HepG2 (cell line): ENCODE results near the gene FBXW12. TPM values are rescaled to one million over a fixed set of nuclear protein-coding genes. Genes with fewer than 3 reads are reported as not detected.

Experiments
- HDAC1 ChIP-seq: sonication (generic); formaldehyde crosslinking; IDR thresholded peaks from 2 replicates; pipeline ENCODE4 v1.5.1; 2020; ENCODE audit warnings: mild to moderate bottlenecking, missing genetic modification reagents
- HNRNPUL1 ChIP-seq: fragments of 200-400 bp; formaldehyde crosslinking; IDR thresholded peaks from 2 replicates; pipeline ENCODE4 v1.6.1; 2017; ENCODE audit warnings: low read depth, mild to moderate bottlenecking, low read length, moderate library complexity
- JUN ChIP-seq: sonication (generic); formaldehyde crosslinking; IDR thresholded peaks from 2 replicates; pipeline ENCODE4 v1.4.0; 2020; ENCODE audit warnings: mild to moderate bottlenecking, missing genetic modification reagents
- KDM2A ChIP-seq: sonication (generic); formaldehyde crosslinking; IDR thresholded peaks from 2 replicates; pipeline ENCODE4 v1.4.0; 2020; ENCODE audit warnings: low read depth, missing genetic modification reagents, borderline replicate concordance
- MBD4 ChIP-seq: IDR thresholded peaks from 2 replicates; pipeline ENCODE4 v1.6.1; 2012; ENCODE audit warnings: low read length, inconsistent platforms, borderline replicate concordance
- ONECUT2 ChIP-seq: sonication (generic); formaldehyde crosslinking; IDR thresholded peaks from 2 replicates; pipeline ENCODE4 v1.4.0; 2020; ENCODE audit warnings: missing genetic modification reagents
- PATZ1 ChIP-seq: sonication (generic); formaldehyde crosslinking; IDR thresholded peaks from 2 replicates; pipeline ENCODE4 v1.4.0; 2020; ENCODE audit warnings: missing genetic modification reagents
- RNF2 ChIP-seq: fragments of 450-650 bp; conservative IDR thresholded peaks from 2 replicates; pipeline ENCODE4 v1.6.1; 2016; ENCODE audit warnings: low read depth
- SP140L ChIP-seq: sonication (generic); formaldehyde crosslinking; IDR thresholded peaks from 2 replicates; pipeline ENCODE4 v1.4.0; 2020; ENCODE audit warnings: missing genetic modification reagents, borderline replicate concordance
- SYNCRIP ChIP-seq: fragments of 200-400 bp; formaldehyde crosslinking; IDR thresholded peaks from 2 replicates; pipeline ENCODE4 v1.6.1; 2018; ENCODE audit warnings: mild to moderate bottlenecking, low read depth, low read length; ENCODE audit not compliant: insufficient read depth
- TBX3 ChIP-seq: fragments of 450-650 bp; IDR thresholded peaks from 2 replicates; pipeline ENCODE4 v1.6.1; 2017; ENCODE audit warnings: antibody characterized with exemption, mild to moderate bottlenecking, inconsistent platforms, borderline replicate concordance
- TCF12 ChIP-seq, 2 experiments: fragments of 450-650 bp in 1 of 2; sonication (generic) in 1 of 2; formaldehyde crosslinking in 1 of 2; IDR thresholded peaks; 2 replicates each; pipeline versions ENCODE4 v1.6.1 to v1.8.0; 2017 to 2022; ENCODE audit warnings: antibody characterized with exemption in 1 of 2, mild to moderate bottlenecking in 1 of 2, missing genetic modification reagents in 1 of 2, moderate library complexity in 1 of 2
- TCF7L2 ChIP-seq: IDR thresholded peaks from 2 replicates; pipeline ENCODE4 v1.6.1; 2011; ENCODE audit warnings: mild to moderate bottlenecking, low read depth, low read length, moderate library complexity
- USF2 ChIP-seq, 2 experiments: sonication (generic) in 1 of 2; formaldehyde crosslinking in 1 of 2; IDR thresholded peaks; 2 replicates each; pipeline versions ENCODE4 v1.5.1 to v1.6.1; 2011 to 2020; ENCODE audit warnings: borderline replicate concordance in 1 of 2, low read depth in 1 of 2, low read length in 1 of 2, mild to moderate bottlenecking in 1 of 2, missing genetic modification reagents in 1 of 2, moderate library complexity in 1 of 2
- ZNF138 ChIP-seq: sonication (generic); formaldehyde crosslinking; IDR thresholded peaks from 2 replicates; pipeline ENCODE4 v1.5.0; 2020; ENCODE audit warnings: mild to moderate bottlenecking, low read depth, missing genetic modification reagents
- ZNF230 ChIP-seq: sonication (generic); formaldehyde crosslinking; IDR thresholded peaks from 2 replicates; pipeline ENCODE4 v1.4.0; 2020; ENCODE audit warnings: mild to moderate bottlenecking, missing genetic modification reagents
- ZNF256 ChIP-seq: sonication (generic); formaldehyde crosslinking; conservative IDR thresholded peaks from 2 replicates; pipeline ENCODE4 v1.4.0; 2020; ENCODE audit warnings: missing genetic modification reagents
- ZNF329 ChIP-seq: sonication (generic); formaldehyde crosslinking; IDR thresholded peaks from 2 replicates; pipeline ENCODE4 v1.9.0; 2021; ENCODE audit warnings: low read depth, mild to moderate bottlenecking, missing genetic modification reagents
- ZNF547 ChIP-seq: sonication (generic); formaldehyde crosslinking; IDR thresholded peaks from 2 replicates; pipeline ENCODE4 v1.5.1; 2020; ENCODE audit warnings: mild to moderate bottlenecking, missing genetic modification reagents
- ZNF576 ChIP-seq: sonication (generic); formaldehyde crosslinking; IDR thresholded peaks from 2 replicates; pipeline ENCODE4 v1.4.0; 2020; ENCODE audit warnings: mild to moderate bottlenecking, missing genetic modification reagents
- ZNF747 ChIP-seq: sonication (generic); formaldehyde crosslinking; IDR thresholded peaks from 2 replicates; pipeline ENCODE4 v1.8.1; 2023; ENCODE audit warnings: missing genetic modification reagents, mild to moderate bottlenecking, borderline replicate concordance
- ZNF781 ChIP-seq: sonication (generic); formaldehyde crosslinking; IDR thresholded peaks from 2 replicates; pipeline ENCODE4 v1.5.1; 2020; ENCODE audit warnings: borderline replicate concordance, mild to moderate bottlenecking, missing genetic modification reagents; ENCODE audit errors: not compliant biosample characterization
- ZSCAN29 ChIP-seq: sonication (generic); formaldehyde crosslinking; conservative IDR thresholded peaks from 2 replicates; pipeline ENCODE4 v1.4.0; 2020; ENCODE audit warnings: mild to moderate bottlenecking, missing genetic modification reagents
- polyA plus RNA-seq, 8 experiments: library from polyadenylated mRNA; depleted of rRNA in 3 of 8; stranded (reverse) in 7 of 8; unstranded in 1 of 8; fragments of >200 nt; fragmentation: Illumina TruSeq in 4 of 8; extraction: Trizol in 4 of 8; gene quantifications; 2 replicates each; pipeline versions ENCODE4 v1.2.1 to v1.2.3, GENCODE V29; 2011 to 2016; ENCODE audit warnings: low read depth in 4 of 8, missing spikeins in 1 of 8, mixed read lengths in 1 of 8; ENCODE audit not compliant: insufficient read depth in 1 of 8
- total RNA-seq, 5 experiments: library from RNA; depleted of rRNA; stranded (reverse); fragments of >200 nt; fragmentation: Illumina TruSeq; extraction: Trizol; gene quantifications; 2 replicates each; pipeline ENCODE4 v1.2.3, GENCODE V29; 2016; ENCODE audit warnings: low read depth in 1 of 5
- TF ChIP-seq, protein P1 (sequence below): IDR thresholded peaks from 2 replicates; pipeline ENCODE4 v1.6.1; 2016; ENCODE audit warnings: low read depth

FBXW12 gene
- total and polyA plus RNA-seq, 2 of the 13 experiments (the other 11 are each of a cell fraction or from before 2014, with no cell fraction given), result not detected

DNA sequence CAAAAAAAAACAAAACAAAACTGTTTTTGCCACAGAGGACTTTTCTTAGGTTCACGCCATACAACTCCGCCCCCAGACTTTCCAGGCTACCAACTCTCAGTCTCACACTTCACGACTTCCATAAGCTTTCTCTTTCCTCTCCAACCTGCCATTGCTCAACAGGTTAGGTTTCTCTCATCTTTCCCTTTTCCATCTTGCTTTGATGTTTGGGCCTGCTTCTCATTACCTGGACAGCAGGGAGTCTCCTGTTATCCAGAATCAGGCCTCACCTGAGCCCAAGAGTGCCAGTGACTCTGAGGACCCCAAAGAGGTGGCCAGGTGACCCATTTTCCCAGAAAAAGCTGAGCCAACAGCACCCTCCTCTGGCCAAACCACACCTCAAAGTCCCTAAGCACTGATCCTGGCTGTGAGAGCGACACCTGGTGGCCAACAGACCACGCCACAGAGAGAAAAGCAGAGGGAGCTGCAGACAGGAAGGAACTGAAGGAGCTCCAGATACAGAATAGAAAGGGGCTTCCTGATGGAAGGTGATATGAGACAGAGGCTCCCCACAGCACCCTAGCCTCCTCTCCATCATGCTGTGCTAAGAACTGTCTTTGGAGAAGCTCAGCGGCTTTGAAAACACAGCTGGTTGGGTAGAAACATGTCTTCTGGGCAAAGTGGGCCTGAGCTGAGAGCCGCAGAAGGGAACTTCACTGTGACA, 63.9 kb downstream of the FBXW12 start (continued):
- TF ChIP-seq ZNF138 (CRISPR knock-in tag), result no peak
- no peak for TF ChIP-seq USF2 (IDR thresholded peaks at IDR 0.05; ENCODE audit: low read depth, low read length)
- TF ChIP-seq USF2 (CRISPR knock-in tag; IDR thresholded peaks at IDR 0.05; ENCODE audit: borderline replicate concordance), result no peak
- TF ChIP-seq SYNCRIP, result no peak
- TF ChIP-seq TCF7L2, result no peak
- no peak for TF ChIP-seq RNF2
- no peak for TF ChIP-seq ZNF256 (CRISPR knock-in tag)
- TF ChIP-seq ZSCAN29 (CRISPR knock-in tag), result no peak
- 0 out of 2 replicates have a peak, but pooled peaks have one; percentile 43 for TF ChIP-seq ZNF547 (CRISPR knock-in tag)
- TF ChIP-seq SP140L (CRISPR knock-in tag), result no peak
- no peak for TF ChIP-seq ONECUT2 (CRISPR knock-in tag)
- TF ChIP-seq TBX3, result no peak
- no peak for TF ChIP-seq JUN (CRISPR knock-in tag)
- no peak for TF ChIP-seq ZNF329 (CRISPR knock-in tag)
- peak; percentile 53; the same call in 1 of the 2 replicates for TF ChIP-seq ZNF230 (CRISPR knock-in tag)
- no peak for TF ChIP-seq ZNF781
- no peak for TF ChIP-seq ZNF576 (CRISPR knock-in tag)
- TF ChIP-seq HNRNPUL1, result no peak
- no peak for TF ChIP-seq HDAC1
- TF ChIP-seq PATZ1 (CRISPR knock-in tag), result peak; percentile 51
- peak; percentile 74; the same call in 1 of the 2 replicates for TF ChIP-seq KDM2A (CRISPR knock-in tag)
- TF ChIP-seq, protein P1, sequence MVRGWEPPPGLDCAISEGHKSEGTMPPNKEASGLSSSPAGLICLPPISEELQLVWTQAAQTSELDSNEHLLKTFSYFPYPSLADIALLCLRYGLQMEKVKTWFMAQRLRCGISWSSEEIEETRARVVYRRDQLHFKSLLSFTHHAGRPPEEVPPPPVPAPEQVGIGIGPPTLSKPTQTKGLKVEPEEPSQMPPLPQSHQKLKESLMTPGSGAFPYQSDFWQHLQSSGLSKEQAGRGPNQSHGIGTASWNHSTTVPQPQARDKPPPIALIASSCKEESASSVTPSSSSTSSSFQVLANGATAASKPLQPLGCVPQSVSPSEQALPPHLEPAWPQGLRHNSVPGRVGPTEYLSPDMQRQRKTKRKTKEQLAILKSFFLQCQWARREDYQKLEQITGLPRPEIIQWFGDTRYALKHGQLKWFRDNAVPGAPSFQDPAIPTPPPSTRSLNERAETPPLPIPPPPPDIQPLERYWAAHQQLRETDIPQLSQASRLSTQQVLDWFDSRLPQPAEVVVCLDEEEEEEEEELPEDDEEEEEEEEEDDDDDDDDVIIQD (CRISPR knock-in tag), result 0 out of 2 replicates have a peak, but pooled peaks have one; percentile 37
- TF ChIP-seq MBD4, result no peak
- no peak for TF ChIP-seq TCF12 (IDR thresholded peaks at IDR 0.05)
- peak; percentile 51; the same call in 1 of the 2 replicates for TF ChIP-seq TCF12 (CRISPR knock-in tag; IDR thresholded peaks at IDR 0.05)
- no peak for TF ChIP-seq ZNF747 (CRISPR knock-in tag)
